CD4-positive, CD25-positive, alpha-beta regulatory T cell (primary cell): Measurements from ENCODE around the gene MOCS1. TPM values are rescaled to one million over a fixed set of nuclear protein-coding genes. Genes with fewer than 3 reads are reported as not detected.

ENCODE experiments used
- ATAC-seq, 2 donors: fragments of 150-1000 bp; cut with Tn5 transposase; one replicate each; pipeline ENCODE4 v1.10.0; 2021; ENCODE audit warnings: low read depth in 2 of 2, moderate number of reproducible peaks in 2 of 2, moderate library complexity in 1 of 2
- DNase-seq, 3 donors: peaks; one replicate each; pipeline versions ENCODE4 v3.0.0 to v3.0.0-alpha.2; 2012 to 2022; ENCODE audit warnings: mixed read lengths in 1 of 3
- H3K27ac ChIP-seq: one replicate; pipeline ENCODE4 v1.7.0; 2013; ENCODE audit warnings: mild to moderate bottlenecking, low read length; ENCODE audit not compliant: insufficient read depth, poor library complexity, severe bottlenecking
- H3K27me3 ChIP-seq: one replicate; pipeline ENCODE4 v1.7.0; 2013; ENCODE audit warnings: low read length; ENCODE audit not compliant: control insufficient read depth, insufficient read depth
- H3K36me3 ChIP-seq: one replicate; pipeline ENCODE4 v1.7.0; 2013; ENCODE audit warnings: mild to moderate bottlenecking, low read length, moderate library complexity; ENCODE audit not compliant: control insufficient read depth, insufficient read depth
- H3K4me1 ChIP-seq: 2 replicates; pipeline ENCODE4 v1.7.0; 2013; ENCODE audit warnings: mild to moderate bottlenecking, low read length; ENCODE audit not compliant: insufficient read depth, control insufficient read depth, poor library complexity, severe bottlenecking
- H3K4me3 ChIP-seq: one replicate; pipeline ENCODE4 v1.7.0; 2013; ENCODE audit warnings: low read depth, mild to moderate bottlenecking, low read length, moderate library complexity
- H3K9me3 ChIP-seq, 2 experiments: 1 replicate in 1 of 2; 2 replicates in 1 of 2; pipeline ENCODE4 v1.7.0; 2013; ENCODE audit warnings: low read length in 2 of 2, mild to moderate bottlenecking in 1 of 2, moderate library complexity in 1 of 2; ENCODE audit not compliant: control insufficient read depth in 2 of 2
- H3K27ac Mint-ChIP-seq, 3 donors: one replicate each; pipeline ENCODE4 v1.8.0; 2020 to 2022; ENCODE audit warnings: mild to moderate bottlenecking in 3 of 3, mixed read lengths in 3 of 3, moderate library complexity in 2 of 3
- H3K27me3 Mint-ChIP-seq: one replicate; pipeline ENCODE4 v1.8.0; 2022; ENCODE audit warnings: mild to moderate bottlenecking, mixed read lengths
- H3K36me3 Mint-ChIP-seq: one replicate; pipeline ENCODE4 v1.8.0; 2020; ENCODE audit warnings: mixed read lengths
- H3K4me1 Mint-ChIP-seq, 4 donors: one replicate each; pipeline ENCODE4 v1.8.0; 2020 to 2022; ENCODE audit warnings: mixed read lengths in 4 of 4, mild to moderate bottlenecking in 1 of 4
- H3K4me3 Mint-ChIP-seq, 4 donors: one replicate each; pipeline ENCODE4 v1.8.0; 2020 to 2022; ENCODE audit warnings: mild to moderate bottlenecking in 4 of 4, mixed read lengths in 4 of 4, moderate library complexity in 3 of 4
- H3K9me3 Mint-ChIP-seq, 7 donors: one replicate each; pipeline ENCODE4 v1.8.0; 2020 to 2022; ENCODE audit warnings: mixed read lengths in 7 of 7, mild to moderate bottlenecking in 3 of 7, moderate library complexity in 2 of 7
- polyA plus RNA-seq, 4 donors: library from polyadenylated mRNA; unstranded; fragments of 300-500 nt; fragmentation: Illumina TruSeq; gene quantifications; one replicate each; pipeline ENCODE4 v1.2.3, GENCODE V29; 2021
- total RNA-seq: library from RNA; stranded (reverse); gene quantifications from one replicate; pipeline ENCODE4 v1.2.3, GENCODE V29; 2022

Gene MOCS1
- total and polyA plus RNA-seq, 5 donors from 2014 or later = 0.10 to 0.69 (median 0.32) TPM; not detected in 2

- Mint-ChIP-seq H3K36me3 (no peaks in the 10 kb centered on the region), H3K4me1 (no peaks in the 10 kb centered on the region), H3K27me3 (no peaks in the 10 kb centered on the region), H3K4me3 (no peak overlapping the region), H3K9me3 (peaks cover 0 to 9% (median 1%) of the 10 kb centered on the region in 7 donors), H3K27ac (no peak overlapping the region)
- Histone ChIP-seq H3K36me3 (no peaks in the 10 kb centered on the region), H3K9me3 (no peaks in the 10 kb centered on the region), H3K4me1 (no peaks in the 10 kb centered on the region), H3K4me3 (no peak overlapping the region), H3K27ac (no peak overlapping the region), H3K27me3 (no peaks in the 10 kb centered on the region)
- no peak for DNase-seq
- ATAC-seq = no peak
Measured at GRCh38 chr6:39958947-39959346, 24.7 kb upstream of the MOCS1 start.

GRCh38 chr6:39956936-39957335, 22.7 kb upstream of the MOCS1 start:
- Histone ChIP-seq H3K27me3 (no peaks in the 10 kb centered on the region), H3K4me1 (no peaks in the 10 kb centered on the region), H3K27ac (no peak overlapping the region), H3K9me3 (no peaks in the 10 kb centered on the region), H3K36me3 (no peaks in the 10 kb centered on the region), H3K4me3 (no peak overlapping the region)
- no peaks in the 10 kb centered on the region for H3K27me3 Mint-ChIP-seq
- no peak overlapping the region for H3K27ac Mint-ChIP-seq
- no peak for ATAC-seq
- H3K9me3 Mint-ChIP-seq = peaks cover 0 to 9% (median 1%) of the 10 kb centered on the region in 7 donors
- no peaks in the 10 kb centered on the region for H3K36me3 Mint-ChIP-seq
- no peak for DNase-seq
- H3K4me1 Mint-ChIP-seq = no peaks in the 10 kb centered on the region
- no peak overlapping the region for H3K4me3 Mint-ChIP-seq

GRCh38 chr6:39953076-39953618, 18.9 kb upstream of the MOCS1 start:
- Histone ChIP-seq H3K36me3 (no peaks in the 10 kb centered on the region), H3K4me1 (no peaks in the 10 kb centered on the region), H3K27ac (no peak overlapping the region), H3K9me3 (no peaks in the 10 kb centered on the region), H3K27me3 (no peaks in the 10 kb centered on the region), H3K4me3 (no peak overlapping the region)
- ATAC-seq (no peak), DNase-seq (no peak)
- no peaks in the 10 kb centered on the region for H3K4me1 Mint-ChIP-seq
- H3K36me3 Mint-ChIP-seq = no peaks in the 10 kb centered on the region
- no peak overlapping the region for H3K4me3 Mint-ChIP-seq
- no peak overlapping the region for H3K27ac Mint-ChIP-seq
- H3K9me3 Mint-ChIP-seq = peaks cover 0 to 6% (median 1%) of the 10 kb centered on the region in 7 donors
- H3K27me3 Mint-ChIP-seq = no peaks in the 10 kb centered on the region

- H3K27me3 Mint-ChIP-seq = no peaks in the 10 kb centered on the region
- H3K36me3 Mint-ChIP-seq = no peaks in the 10 kb centered on the region
- no peak for ATAC-seq
Measured at GRCh38 chr6:39952167-39952566, 17.9 kb upstream of the MOCS1 start.

GRCh38 chr6:39951716-39952115, 17.5 kb upstream of the MOCS1 start:
- Histone ChIP-seq H3K4me1 (no peaks in the 10 kb centered on the region), H3K9me3 (no peaks in the 10 kb centered on the region), H3K4me3 (no peak overlapping the region), H3K36me3 (no peaks in the 10 kb centered on the region), H3K27ac (no peak overlapping the region), H3K27me3 (no peaks in the 10 kb centered on the region)
- Mint-ChIP-seq H3K4me3 (no peak overlapping the region), H3K27me3 (no peaks in the 10 kb centered on the region), H3K36me3 (no peaks in the 10 kb centered on the region), H3K27ac (no peak overlapping the region), H3K4me1 (no peaks in the 10 kb centered on the region), H3K9me3 (peaks cover 0 to 6% (median 0%) of the 10 kb centered on the region in 7 donors)
- DNase-seq = no peak
- no peak for ATAC-seq

More at GRCh38 chr6:39952167-39952566, 17.9 kb upstream of the MOCS1 start:
- H3K9me3 Mint-ChIP-seq = peaks cover 0 to 6% (median 1%) of the 10 kb centered on the region in 7 donors
- no peaks in the 10 kb centered on the region for H3K4me1 ChIP-seq
- no peak overlapping the region for H3K27ac Mint-ChIP-seq
- no peak overlapping the region for H3K27ac ChIP-seq
- no peaks in the 10 kb centered on the region for H3K4me1 Mint-ChIP-seq
- H3K36me3 ChIP-seq = no peaks in the 10 kb centered on the region
- H3K27me3 ChIP-seq = no peaks in the 10 kb centered on the region
- no peak overlapping the region for H3K4me3 Mint-ChIP-seq
- no peak for DNase-seq
- no peaks in the 10 kb centered on the region for H3K9me3 ChIP-seq
- no peak overlapping the region for H3K4me3 ChIP-seq

- H3K4me3 ChIP-seq = no peak overlapping the region
- DNase-seq = no peak
- no peak overlapping the region for H3K27ac Mint-ChIP-seq
- H3K4me1 ChIP-seq = no peaks in the 10 kb centered on the region
- no peaks in the 10 kb centered on the region for H3K4me1 Mint-ChIP-seq
- H3K27me3 ChIP-seq = no peaks in the 10 kb centered on the region
- H3K36me3 ChIP-seq = no peaks in the 10 kb centered on the region
- no peaks in the 10 kb centered on the region for H3K36me3 Mint-ChIP-seq
- H3K9me3 ChIP-seq = no peaks in the 10 kb centered on the region
- no peak for ATAC-seq
- no peaks in the 10 kb centered on the region for H3K27me3 Mint-ChIP-seq
- no peak overlapping the region for H3K27ac ChIP-seq
- peaks cover 0 to 6% (median 0%) of the 10 kb centered on the region in 7 donors for H3K9me3 Mint-ChIP-seq
- H3K4me3 Mint-ChIP-seq = no peak overlapping the region
Measured at GRCh38 chr6:39951191-39951590, 16.9 kb upstream of the MOCS1 start.

GRCh38 chr6:39950125-39950720, 16.0 kb upstream of the MOCS1 start:
- no peaks in the 10 kb centered on the region for H3K36me3 Mint-ChIP-seq
- no peaks in the 10 kb centered on the region for H3K27me3 Mint-ChIP-seq
- H3K4me3 ChIP-seq = no peak overlapping the region
- peaks cover 0 to 4% (median 0%) of the 10 kb centered on the region in 7 donors for H3K9me3 Mint-ChIP-seq
- no peaks in the 10 kb centered on the region for H3K4me1 ChIP-seq
- DNase-seq (no peak), ATAC-seq (no peak)
- no peaks in the 10 kb centered on the region for H3K27me3 ChIP-seq
- no peak overlapping the region for H3K27ac Mint-ChIP-seq
- no peak overlapping the region for H3K27ac ChIP-seq
- H3K36me3 ChIP-seq = no peaks in the 10 kb centered on the region
- no peak overlapping the region for H3K4me3 Mint-ChIP-seq
- no peaks in the 10 kb centered on the region for H3K4me1 Mint-ChIP-seq
- no peaks in the 10 kb centered on the region for H3K9me3 ChIP-seq

GRCh38 chr6:39948199-39948791, 14.0 kb upstream of the MOCS1 start:
- no peak overlapping the region for H3K27ac Mint-ChIP-seq
- no peaks in the 10 kb centered on the region for H3K27me3 Mint-ChIP-seq
- no peaks in the 10 kb centered on the region for H3K4me1 Mint-ChIP-seq
- ATAC-seq (no peak), DNase-seq (no peak)
- Histone ChIP-seq H3K9me3 (no peaks in the 10 kb centered on the region), H3K4me1 (no peaks in the 10 kb centered on the region), H3K27ac (no peak overlapping the region), H3K4me3 (no peak overlapping the region), H3K36me3 (no peaks in the 10 kb centered on the region), H3K27me3 (no peaks in the 10 kb centered on the region)
- no peak overlapping the region for H3K4me3 Mint-ChIP-seq
- H3K36me3 Mint-ChIP-seq = no peaks in the 10 kb centered on the region
- H3K9me3 Mint-ChIP-seq = peaks cover 0 to 2% (median 0%) of the 10 kb centered on the region in 7 donors
